ENCODE results near the gene GPR31.
"Not testable (repeated sequence)": the region's sequence is repeated elsewhere in the genome, so short reads cannot be mapped to it uniquely, and the experiment has no call there.

- not testable (repeated sequence) for TF ChIP-seq SUZ12 (IDR thresholded peaks at IDR 0.05; ENCODE audit: extremely low read depth, insufficient read depth, insufficient read length); YY1 (IDR thresholded peaks at IDR 0.05; ENCODE audit: insufficient read depth, insufficient read length)
Measured at GRCh38 chr6:167178896-167179655, 21.3 kb upstream of the GPR31 start.
